OCI-LY1 (cell line): ENCODE results near the gene IRAK1.

Experiments
- H2AFZ ChIP-seq: fragments of 200-600 bp; sonication (generic), shearing (Covaris generic); 2 replicates; pipeline ENCODE4 v1.6.0; 2014; ENCODE audit warnings: antibody characterized with exemption, mild to moderate bottlenecking, low read length
- H3F3A ChIP-seq: fragments of 200-600 bp; sonication (generic), shearing (Covaris generic); 2 replicates; pipeline ENCODE4 v1.6.0; 2014; ENCODE audit warnings: mild to moderate bottlenecking, antibody characterized with exemption, low read length, moderate library complexity; ENCODE audit not compliant: insufficient read depth
- H3K27ac ChIP-seq: fragments of 200-600 bp; sonication (generic); 2 replicates; pipeline ENCODE4 v1.5.1; 2014; ENCODE audit warnings: low read length, mixed run types, mild to moderate bottlenecking, low read depth; ENCODE audit not compliant: poor library complexity, severe bottlenecking
- H3K27me3 ChIP-seq: fragments of 200-600 bp; sonication (generic); 2 replicates; pipeline ENCODE4 v1.6.0; 2014; ENCODE audit warnings: antibody characterized with exemption, mild to moderate bottlenecking, low read length, moderate library complexity; ENCODE audit not compliant: insufficient read depth
- H3K36me3 ChIP-seq: fragments of 200-600 bp; sonication (generic); 2 replicates; pipeline ENCODE4 v1.6.1; 2014; ENCODE audit warnings: mild to moderate bottlenecking, antibody characterized with exemption, low read length, moderate library complexity, mixed read lengths; ENCODE audit not compliant: insufficient read depth
- H3K4me1 ChIP-seq: fragments of 200-600 bp; sonication (generic); 2 replicates; pipeline ENCODE4 v1.5.1; 2014; ENCODE audit warnings: mild to moderate bottlenecking, low read length, moderate library complexity; ENCODE audit not compliant: insufficient read depth, severe bottlenecking
- H3K4me2 ChIP-seq: fragments of 200-600 bp; sonication (generic), shearing (Covaris generic); 2 replicates; pipeline ENCODE4 v1.6.1; 2014; ENCODE audit warnings: low read length
- H3K4me3 ChIP-seq: fragments of 200-600 bp; sonication (generic); 2 replicates; pipeline ENCODE4 v1.5.1; 2014; ENCODE audit warnings: low read length, low read depth, mild to moderate bottlenecking, mixed read lengths; ENCODE audit not compliant: poor library complexity, severe bottlenecking
- H3K79me2 ChIP-seq: fragments of 200-600 bp; shearing (Covaris generic); 2 replicates; pipeline ENCODE4 v1.6.1; 2016; ENCODE audit warnings: mixed run types, low read length, mixed read lengths; ENCODE audit not compliant: insufficient read depth
- H3K9ac ChIP-seq: fragments of 200-600 bp; sonication (generic), shearing (Covaris generic); 2 replicates; pipeline ENCODE4 v1.6.1; 2014; ENCODE audit warnings: mild to moderate bottlenecking, low read length, mixed read lengths
- H3K9me2 ChIP-seq: fragments of 200-600 bp; sonication (generic), shearing (Covaris generic); 2 replicates; pipeline ENCODE4 v1.6.1; 2014; ENCODE audit warnings: low read depth, mild to moderate bottlenecking, low read length, mixed read lengths
- H3K9me3 ChIP-seq: fragments of 200-600 bp; shearing (Covaris generic); 2 replicates; pipeline ENCODE4 v1.6.1; 2014; ENCODE audit warnings: low read length, mixed read lengths
- H4K20me1 ChIP-seq: fragments of 200-600 bp; sonication (generic), shearing (Covaris generic); 2 replicates; pipeline ENCODE4 v1.6.0; 2016; ENCODE audit warnings: mild to moderate bottlenecking, low read length; ENCODE audit not compliant: insufficient read depth
- EZH2 ChIP-seq: fragments of 200-600 bp; sonication (generic), shearing (Covaris generic); IDR thresholded peaks from 2 replicates; pipeline ENCODE4 v1.8.0; 2017; ENCODE audit warnings: borderline replicate concordance, mixed run types, mild to moderate bottlenecking, antibody characterized with exemption, low read length, moderate library complexity, mixed read lengths
- TF ChIP-seq, protein P1 (sequence below): fragments of 200-600 bp; sonication (generic), shearing (Covaris generic); IDR thresholded peaks from 2 replicates; pipeline ENCODE4 v1.5.1; 2017; ENCODE audit warnings: mild to moderate bottlenecking, antibody characterized with exemption, low read length, moderate library complexity, mixed read lengths

IRAK1 gene

DNA sequence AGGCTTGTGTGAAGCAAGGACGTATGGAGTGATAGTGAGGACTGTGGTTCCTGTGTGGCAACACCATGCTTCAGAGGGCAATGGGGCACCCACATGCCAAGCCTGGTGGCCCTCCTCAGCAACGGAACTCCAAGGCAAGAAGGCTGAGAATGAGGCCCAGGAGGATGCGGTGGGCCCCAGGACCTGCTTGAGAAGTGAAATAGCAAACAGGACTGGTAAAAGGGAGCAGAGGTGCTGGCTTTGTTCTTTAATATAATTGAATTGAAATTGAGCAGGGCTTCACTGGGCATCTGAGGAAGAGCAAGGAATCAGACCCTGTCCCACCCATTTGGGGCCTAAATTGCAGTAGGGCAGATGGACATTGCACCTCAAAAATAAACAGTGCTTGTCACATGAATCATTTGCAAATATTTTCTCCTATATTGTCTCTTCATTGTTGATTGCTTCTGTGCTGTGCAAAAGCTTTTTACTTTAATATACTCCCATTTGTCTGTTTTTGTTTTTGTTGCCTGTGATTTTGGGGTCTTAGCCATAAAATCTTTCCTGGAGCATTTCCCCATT is 44.9 kb downstream of the IRAK1 start:
- H3K9me3 ChIP-seq, result no peaks in the 10 kb centered on the region
- no peaks in the 10 kb centered on the region for H3K79me2 ChIP-seq
- no peaks in the 10 kb centered on the region for H4K20me1 ChIP-seq
- no peaks in the 10 kb centered on the region for H3K27me3 ChIP-seq
- H3K4me3 ChIP-seq, result no peak overlapping the region
- peak overlapping the region; percentile 98 for H3K27ac ChIP-seq
- no peaks in the 10 kb centered on the region for H3K9me2 ChIP-seq
- no peak overlapping the region; the same call in 1 of the 2 replicates for H3K4me2 ChIP-seq
- H3K4me1 ChIP-seq, result peaks cover 19% of the 10 kb centered on the region
- H3K36me3 ChIP-seq, result peaks cover under 1% of the 10 kb centered on the region; the same call in 1 of the 2 replicates
- no peak for TF ChIP-seq EZH2
- TF ChIP-seq, protein P1, sequence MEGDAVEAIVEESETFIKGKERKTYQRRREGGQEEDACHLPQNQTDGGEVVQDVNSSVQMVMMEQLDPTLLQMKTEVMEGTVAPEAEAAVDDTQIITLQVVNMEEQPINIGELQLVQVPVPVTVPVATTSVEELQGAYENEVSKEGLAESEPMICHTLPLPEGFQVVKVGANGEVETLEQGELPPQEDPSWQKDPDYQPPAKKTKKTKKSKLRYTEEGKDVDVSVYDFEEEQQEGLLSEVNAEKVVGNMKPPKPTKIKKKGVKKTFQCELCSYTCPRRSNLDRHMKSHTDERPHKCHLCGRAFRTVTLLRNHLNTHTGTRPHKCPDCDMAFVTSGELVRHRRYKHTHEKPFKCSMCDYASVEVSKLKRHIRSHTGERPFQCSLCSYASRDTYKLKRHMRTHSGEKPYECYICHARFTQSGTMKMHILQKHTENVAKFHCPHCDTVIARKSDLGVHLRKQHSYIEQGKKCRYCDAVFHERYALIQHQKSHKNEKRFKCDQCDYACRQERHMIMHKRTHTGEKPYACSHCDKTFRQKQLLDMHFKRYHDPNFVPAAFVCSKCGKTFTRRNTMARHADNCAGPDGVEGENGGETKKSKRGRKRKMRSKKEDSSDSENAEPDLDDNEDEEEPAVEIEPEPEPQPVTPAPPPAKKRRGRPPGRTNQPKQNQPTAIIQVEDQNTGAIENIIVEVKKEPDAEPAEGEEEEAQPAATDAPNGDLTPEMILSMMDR, result no peak
- no peak overlapping the region for H2AFZ ChIP-seq
- H3F3A ChIP-seq, result no peaks in the 10 kb centered on the region
- peak overlapping the region; percentile 100; the same call in 1 of the 2 replicates for H3K9ac ChIP-seq

DNA sequence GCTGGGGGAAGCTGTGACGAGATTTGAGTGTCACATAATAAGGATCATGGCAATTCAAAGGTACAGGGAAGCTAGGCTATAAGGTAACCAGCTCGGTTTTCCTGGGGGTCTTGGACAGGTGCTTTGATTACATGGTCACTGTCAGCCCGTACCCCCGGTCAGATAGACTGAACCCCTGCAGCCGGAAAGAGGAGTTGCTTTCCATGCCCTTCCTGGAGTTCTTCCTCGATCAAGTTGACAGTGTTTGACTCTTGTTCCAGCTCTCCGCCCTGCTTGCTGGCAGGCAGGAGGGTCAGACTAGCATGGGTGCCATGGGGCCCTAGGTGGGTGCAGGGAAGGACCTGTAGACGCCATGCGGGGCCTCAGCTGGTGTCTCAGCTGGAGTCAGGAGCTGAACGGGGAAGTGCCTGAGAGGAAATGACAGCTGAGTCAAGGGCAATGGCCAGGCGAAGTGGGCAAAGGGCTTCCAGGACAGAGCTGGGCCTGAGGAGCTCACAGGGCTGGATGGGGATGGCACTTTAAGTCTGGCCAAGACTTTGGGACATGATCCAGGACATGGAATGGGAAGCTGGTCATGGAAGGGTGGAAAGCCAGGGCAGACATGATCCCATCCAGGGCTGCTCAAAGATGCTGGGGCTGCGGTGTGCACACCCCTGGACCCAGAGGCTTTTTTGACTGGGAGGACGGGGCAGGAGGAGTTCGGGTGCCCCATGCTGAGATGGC is 45.5 kb downstream of the IRAK1 start:
- no peak overlapping the region for H2AFZ ChIP-seq

DNA sequence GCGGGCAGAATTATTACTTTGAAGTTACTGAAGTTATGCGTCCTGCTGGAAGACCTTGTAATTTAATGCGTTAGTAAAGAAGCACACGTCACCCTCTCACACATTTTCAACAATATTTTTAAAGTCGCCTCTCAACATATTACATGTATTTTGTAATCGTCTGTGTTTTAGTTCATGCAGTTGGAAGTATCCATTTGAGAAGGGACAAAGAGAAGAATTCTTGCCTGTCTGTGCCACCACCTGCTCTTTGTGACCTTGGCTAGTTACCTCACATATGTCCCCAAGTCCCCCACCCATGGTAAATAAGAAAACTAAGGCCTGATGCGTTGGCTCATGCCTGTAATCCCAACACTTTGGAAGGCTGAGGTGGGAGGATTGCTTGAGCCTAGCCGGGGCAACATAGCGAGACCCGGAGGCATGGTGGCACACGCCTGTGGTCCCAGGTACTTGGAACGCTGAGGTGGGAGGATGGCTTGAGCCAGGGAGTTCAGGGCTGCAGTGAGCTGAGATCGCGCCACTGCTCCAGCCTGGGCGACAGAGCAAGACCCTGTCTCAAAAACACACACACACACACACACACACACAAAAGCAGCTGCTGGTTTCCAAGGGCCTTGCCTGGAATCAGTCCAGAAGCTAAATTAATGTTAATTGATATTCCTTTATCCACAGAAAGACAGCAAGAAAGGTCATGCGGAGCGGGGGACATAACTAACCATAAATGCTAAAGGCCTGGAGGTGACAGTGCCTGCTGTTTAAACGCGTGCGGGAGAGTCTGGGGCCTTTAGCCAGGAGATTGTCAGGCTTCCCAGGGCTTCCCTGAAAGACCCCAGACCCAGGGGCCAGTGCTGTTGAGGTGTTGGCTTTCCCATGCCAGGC is 46.3 kb downstream of the IRAK1 start:
- peak overlapping the region; percentile 98 for H3K27ac ChIP-seq
- H3K9me2 ChIP-seq, result no peaks in the 10 kb centered on the region
- H3F3A ChIP-seq, result no peaks in the 10 kb centered on the region
- H4K20me1 ChIP-seq, result no peaks in the 10 kb centered on the region
- peak overlapping the region; percentile 100 for H3K9ac ChIP-seq
- no peaks in the 10 kb centered on the region for H3K9me3 ChIP-seq
- peaks cover 27% of the 10 kb centered on the region for H3K4me1 ChIP-seq
- no peak overlapping the region for H2AFZ ChIP-seq
- peaks cover 8% of the 10 kb centered on the region; the same call in 1 of the 2 replicates for H3K36me3 ChIP-seq
- no peaks in the 10 kb centered on the region for H3K27me3 ChIP-seq
- H3K79me2 ChIP-seq, result peaks cover 13% of the 10 kb centered on the region
- H3K4me3 ChIP-seq, result peak overlapping the region; percentile 85
- no peak for TF ChIP-seq EZH2
- H3K4me2 ChIP-seq, result peak overlapping the region; percentile 87

More for the DNA sequence above, 45.5 kb downstream of the IRAK1 start:
- Histone ChIP-seq H3K9ac (peak overlapping the region; percentile 100), H3K36me3 (peaks cover 6% of the 10 kb centered on the region; the same call in 1 of the 2 replicates), H3K4me3 (peak overlapping the region; percentile 85), H3K9me2 (no peaks in the 10 kb centered on the region), H3K79me2 (peaks cover 6% of the 10 kb centered on the region), H4K20me1 (no peaks in the 10 kb centered on the region), H3K4me2 (peak overlapping the region; percentile 87), H3F3A (no peaks in the 10 kb centered on the region), H3K27ac (peak overlapping the region; percentile 98), H3K27me3 (no peaks in the 10 kb centered on the region), H3K9me3 (no peaks in the 10 kb centered on the region), H3K4me1 (peaks cover 21% of the 10 kb centered on the region)
- TF ChIP-seq, protein P1, result no peak
- no peak for TF ChIP-seq EZH2
